WTC11 (cell line): ENCODE measurements around the gene ITPRID2. TPM values are rescaled to one million over a fixed set of nuclear protein-coding genes. Genes with fewer than 3 reads are reported as not detected.
A peak's percentile ranks its signal among the peaks of the same experiment; 100 is the strongest.

Source experiments
- CREM ChIP-seq: sonication (generic); formaldehyde crosslinking; IDR thresholded peaks from 2 replicates; pipeline ENCODE4 v1.8.1; 2022; ENCODE audit warnings: mild to moderate bottlenecking, missing genetic modification reagents, moderate library complexity
- ELF4 ChIP-seq: sonication (generic); formaldehyde crosslinking; IDR thresholded peaks from 2 replicates; pipeline ENCODE4 v1.8.1; 2022; ENCODE audit warnings: low read depth, mild to moderate bottlenecking, moderate library complexity, missing genetic modification reagents
- FOXJ3 ChIP-seq: sonication (generic); formaldehyde crosslinking; IDR thresholded peaks from 2 replicates; pipeline ENCODE4 v1.9.0; 2021; ENCODE audit warnings: missing genetic modification reagents, mild to moderate bottlenecking, borderline replicate concordance
- FOXP1 ChIP-seq: sonication (generic); formaldehyde crosslinking; IDR thresholded peaks from 2 replicates; pipeline ENCODE4 v1.8.0; 2022; ENCODE audit warnings: missing genetic modification reagents, mild to moderate bottlenecking, moderate library complexity, borderline replicate concordance
- HMGA2 ChIP-seq: fragments of 250-450 bp; sonication (Bioruptor Pico); IDR thresholded peaks from 2 replicates; pipeline ENCODE4 v1.4.0; 2021; ENCODE audit warnings: mild to moderate bottlenecking, moderate library complexity
- MXD4 ChIP-seq: fragments of 250-450 bp; sonication (Bioruptor Pico); IDR thresholded peaks from 2 replicates; pipeline ENCODE4 v1.8.0; 2021; ENCODE audit warnings: mild to moderate bottlenecking, moderate library complexity, borderline replicate concordance
- NR3C1 ChIP-seq: sonication (generic); formaldehyde crosslinking; conservative IDR thresholded peaks from 2 replicates; pipeline ENCODE4 v1.8.1; 2023; ENCODE audit warnings: low read depth, mild to moderate bottlenecking, missing genetic modification reagents
- OVOL2 ChIP-seq: fragments of 250-450 bp; sonication (Bioruptor Pico); IDR thresholded peaks from 2 replicates; pipeline ENCODE4 v1.9.0; 2021; ENCODE audit warnings: mild to moderate bottlenecking, borderline replicate concordance
- RELA ChIP-seq: sonication (generic); formaldehyde crosslinking; IDR thresholded peaks from 2 replicates; pipeline ENCODE4 v1.8.1; 2022; ENCODE audit warnings: missing genetic modification reagents, mild to moderate bottlenecking, borderline replicate concordance
- SP1 ChIP-seq: sonication (generic); formaldehyde crosslinking; conservative IDR thresholded peaks from 2 replicates; pipeline ENCODE4 v1.8.1; 2022; ENCODE audit warnings: missing genetic modification reagents
- TCF7 ChIP-seq: sonication (generic); formaldehyde crosslinking; IDR thresholded peaks from 2 replicates; pipeline ENCODE4 v1.8.0; 2022; ENCODE audit warnings: mild to moderate bottlenecking, low read depth, missing genetic modification reagents, moderate library complexity
- ZNF263 ChIP-seq: sonication (generic); formaldehyde crosslinking; IDR thresholded peaks from 2 replicates; pipeline ENCODE4 v1.8.1; 2022; ENCODE audit warnings: low read depth, mild to moderate bottlenecking, moderate library complexity, missing genetic modification reagents
- ZNF317 ChIP-seq: sonication (generic); formaldehyde crosslinking; IDR thresholded peaks from 2 replicates; pipeline ENCODE4 v1.8.1; 2023; ENCODE audit warnings: low read depth, mild to moderate bottlenecking, moderate library complexity, missing genetic modification reagents, borderline replicate concordance
- ZNF416 ChIP-seq: fragments of 250-450 bp; sonication (Bioruptor Pico); IDR thresholded peaks from 2 replicates; pipeline ENCODE4 v1.9.0; 2021; ENCODE audit warnings: mild to moderate bottlenecking, inconsistent platforms
- total RNA-seq: library from RNA; stranded (reverse); gene quantifications from 3 replicates; pipeline ENCODE4 v1.2.3, GENCODE V29; 2021
- TF ChIP-seq, protein P1 (sequence below): sonication (generic); formaldehyde crosslinking; IDR thresholded peaks from 2 replicates; pipeline ENCODE4 v1.8.0; 2022; ENCODE audit warnings: mild to moderate bottlenecking, missing genetic modification reagents
- TF ChIP-seq, protein P2 (sequence below): sonication (generic); formaldehyde crosslinking; IDR thresholded peaks from 2 replicates; pipeline ENCODE4 v1.8.1; 2022; ENCODE audit warnings: mild to moderate bottlenecking, moderate library complexity, missing genetic modification reagents
- TF ChIP-seq, protein P3 (sequence below): sonication (generic); formaldehyde crosslinking; IDR thresholded peaks from 2 replicates; pipeline ENCODE4 v1.8.1; 2023; ENCODE audit warnings: mild to moderate bottlenecking, moderate library complexity, missing genetic modification reagents
- TF ChIP-seq, protein P4 (sequence below): fragments of 250-450 bp; sonication (Bioruptor Pico); conservative IDR thresholded peaks from 2 replicates; pipeline ENCODE4 v1.9.0; 2021; ENCODE audit warnings: mild to moderate bottlenecking
- TF ChIP-seq, protein P5 (sequence below): sonication (generic); formaldehyde crosslinking; IDR thresholded peaks from 2 replicates; pipeline ENCODE4 v1.8.0; 2023; ENCODE audit warnings: missing genetic modification reagents
- TF ChIP-seq, protein P6 (sequence below): sonication (generic); formaldehyde crosslinking; IDR thresholded peaks from 2 replicates; pipeline ENCODE4 v1.8.0; 2022; ENCODE audit warnings: mild to moderate bottlenecking, missing genetic modification reagents
- TF ChIP-seq, protein P7 (sequence below): sonication (generic); formaldehyde crosslinking; IDR thresholded peaks from 2 replicates; pipeline ENCODE4 v1.8.0; 2022; ENCODE audit warnings: mild to moderate bottlenecking, missing genetic modification reagents
- TF ChIP-seq, protein P8 (sequence below): fragments of 200-600 bp; IDR thresholded peaks from 2 replicates; pipeline ENCODE4 v1.8.0; 2022; ENCODE audit warnings: antibody characterized with exemption
- TF ChIP-seq, protein P9 (sequence below): sonication (generic); formaldehyde crosslinking; IDR thresholded peaks from 2 replicates; pipeline ENCODE4 v1.8.1; 2023; ENCODE audit warnings: mild to moderate bottlenecking, missing genetic modification reagents, borderline replicate concordance

ITPRID2 gene
- total RNA-seq, 1 experiment from 2014 or later, result 19.4 TPM

DNA sequence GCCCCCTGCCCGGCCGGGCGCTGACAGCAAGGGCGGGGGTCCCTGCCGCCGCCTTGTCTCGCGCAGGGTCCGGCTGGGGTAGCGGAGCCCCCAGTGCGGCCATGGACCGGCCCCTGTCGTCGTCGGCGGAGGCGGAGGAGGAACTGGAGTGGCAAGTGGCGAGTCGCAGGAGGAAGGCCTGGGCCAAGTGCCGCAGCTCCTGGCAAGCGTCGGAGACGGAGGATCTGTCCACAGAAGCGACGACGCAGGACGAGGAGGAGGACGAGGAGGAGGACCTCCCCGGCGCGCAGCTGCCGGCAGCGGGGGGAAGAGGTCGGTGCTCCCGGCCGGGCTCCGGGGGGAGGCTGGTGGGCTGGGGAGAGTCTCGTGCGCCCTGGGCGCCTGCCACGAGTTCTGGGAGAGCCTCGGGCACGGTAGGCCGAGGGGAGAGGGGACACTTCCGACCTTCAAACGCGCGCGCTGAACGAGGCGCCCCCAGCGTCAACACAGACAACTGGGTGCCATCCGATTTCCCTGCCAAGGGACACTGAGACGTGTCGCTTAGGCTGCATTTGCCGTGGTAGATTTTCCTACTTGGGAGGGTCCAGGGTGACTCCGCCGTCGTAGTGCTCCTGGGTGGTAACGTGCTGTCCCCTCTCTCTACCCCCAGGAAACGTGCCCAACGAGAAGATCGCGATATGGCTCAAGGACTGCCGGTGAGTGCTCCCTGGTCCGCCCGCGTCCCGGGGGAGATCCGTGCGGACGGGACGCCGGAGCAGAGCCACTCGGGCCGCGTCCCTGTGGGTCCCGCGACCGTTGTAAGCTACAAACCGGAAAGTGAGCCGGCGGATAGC lies 652 bp downstream of the ITPRID2 start (continued):
- TF ChIP-seq, protein P1, sequence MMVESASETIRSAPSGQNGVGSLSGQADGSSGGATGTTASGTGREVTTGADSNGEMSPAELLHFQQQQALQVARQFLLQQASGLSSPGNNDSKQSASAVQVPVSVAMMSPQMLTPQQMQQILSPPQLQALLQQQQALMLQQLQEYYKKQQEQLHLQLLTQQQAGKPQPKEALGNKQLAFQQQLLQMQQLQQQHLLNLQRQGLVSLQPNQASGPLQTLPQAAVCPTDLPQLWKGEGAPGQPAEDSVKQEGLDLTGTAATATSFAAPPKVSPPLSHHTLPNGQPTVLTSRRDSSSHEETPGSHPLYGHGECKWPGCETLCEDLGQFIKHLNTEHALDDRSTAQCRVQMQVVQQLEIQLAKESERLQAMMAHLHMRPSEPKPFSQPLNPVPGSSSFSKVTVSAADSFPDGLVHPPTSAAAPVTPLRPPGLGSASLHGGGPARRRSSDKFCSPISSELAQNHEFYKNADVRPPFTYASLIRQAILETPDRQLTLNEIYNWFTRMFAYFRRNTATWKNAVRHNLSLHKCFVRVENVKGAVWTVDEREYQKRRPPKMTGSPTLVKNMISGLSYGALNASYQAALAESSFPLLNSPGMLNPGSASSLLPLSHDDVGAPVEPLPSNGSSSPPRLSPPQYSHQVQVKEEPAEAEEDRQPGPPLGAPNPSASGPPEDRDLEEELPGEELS, result 0 out of 2 replicates have a peak, but pooled peaks have one; percentile 82
- TF ChIP-seq RELA (peak; percentile 49; the same call in 1 of the 2 replicates), ZNF263 (peak; percentile 95), TCF7 (CRISPR knock-in tag) (no peak), FOXP1 (CRISPR knock-in tag) (peak; percentile 77), SP1 (CRISPR knock-in tag) (no peak), MXD4 (CRISPR knock-in tag) (no peak), ZNF317 (CRISPR knock-in tag) (no peak), CREM (CRISPR knock-in tag) (no peak; the same call in 1 of the 2 replicates), ELF4 (CRISPR knock-in tag) (peak; percentile 91; the same call in 1 of the 2 replicates), ZNF416 (CRISPR knock-in tag) (no peak), HMGA2 (CRISPR knock-in tag) (no peak), OVOL2 (CRISPR knock-in tag) (no peak), NR3C1 (CRISPR knock-in tag) (no peak), FOXJ3 (no peak)
- TF ChIP-seq, protein P2, sequence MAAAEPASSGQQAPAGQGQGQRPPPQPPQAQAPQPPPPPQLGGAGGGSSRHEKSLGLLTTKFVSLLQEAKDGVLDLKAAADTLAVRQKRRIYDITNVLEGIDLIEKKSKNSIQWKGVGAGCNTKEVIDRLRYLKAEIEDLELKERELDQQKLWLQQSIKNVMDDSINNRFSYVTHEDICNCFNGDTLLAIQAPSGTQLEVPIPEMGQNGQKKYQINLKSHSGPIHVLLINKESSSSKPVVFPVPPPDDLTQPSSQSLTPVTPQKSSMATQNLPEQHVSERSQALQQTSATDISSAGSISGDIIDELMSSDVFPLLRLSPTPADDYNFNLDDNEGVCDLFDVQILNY, result 0 out of 2 replicates have a peak, but pooled peaks have one; percentile 20
- TF ChIP-seq, protein P3, sequence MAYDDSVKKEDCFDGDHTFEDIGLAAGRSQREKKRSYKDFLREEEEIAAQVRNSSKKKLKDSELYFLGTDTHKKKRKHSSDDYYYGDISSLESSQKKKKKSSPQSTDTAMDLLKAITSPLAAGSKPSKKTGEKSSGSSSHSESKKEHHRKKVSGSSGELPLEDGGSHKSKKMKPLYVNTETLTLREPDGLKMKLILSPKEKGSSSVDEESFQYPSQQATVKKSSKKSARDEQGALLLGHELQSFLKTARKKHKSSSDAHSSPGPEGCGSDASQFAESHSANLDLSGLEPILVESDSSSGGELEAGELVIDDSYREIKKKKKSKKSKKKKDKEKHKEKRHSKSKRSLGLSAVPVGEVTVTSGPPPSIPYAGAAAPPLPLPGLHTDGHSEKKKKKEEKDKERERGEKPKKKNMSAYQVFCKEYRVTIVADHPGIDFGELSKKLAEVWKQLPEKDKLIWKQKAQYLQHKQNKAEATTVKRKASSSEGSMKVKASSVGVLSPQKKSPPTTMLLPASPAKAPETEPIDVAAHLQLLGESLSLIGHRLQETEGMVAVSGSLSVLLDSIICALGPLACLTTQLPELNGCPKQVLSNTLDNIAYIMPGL (CRISPR knock-in tag), result peak; percentile 88
- TF ChIP-seq, protein P4, sequence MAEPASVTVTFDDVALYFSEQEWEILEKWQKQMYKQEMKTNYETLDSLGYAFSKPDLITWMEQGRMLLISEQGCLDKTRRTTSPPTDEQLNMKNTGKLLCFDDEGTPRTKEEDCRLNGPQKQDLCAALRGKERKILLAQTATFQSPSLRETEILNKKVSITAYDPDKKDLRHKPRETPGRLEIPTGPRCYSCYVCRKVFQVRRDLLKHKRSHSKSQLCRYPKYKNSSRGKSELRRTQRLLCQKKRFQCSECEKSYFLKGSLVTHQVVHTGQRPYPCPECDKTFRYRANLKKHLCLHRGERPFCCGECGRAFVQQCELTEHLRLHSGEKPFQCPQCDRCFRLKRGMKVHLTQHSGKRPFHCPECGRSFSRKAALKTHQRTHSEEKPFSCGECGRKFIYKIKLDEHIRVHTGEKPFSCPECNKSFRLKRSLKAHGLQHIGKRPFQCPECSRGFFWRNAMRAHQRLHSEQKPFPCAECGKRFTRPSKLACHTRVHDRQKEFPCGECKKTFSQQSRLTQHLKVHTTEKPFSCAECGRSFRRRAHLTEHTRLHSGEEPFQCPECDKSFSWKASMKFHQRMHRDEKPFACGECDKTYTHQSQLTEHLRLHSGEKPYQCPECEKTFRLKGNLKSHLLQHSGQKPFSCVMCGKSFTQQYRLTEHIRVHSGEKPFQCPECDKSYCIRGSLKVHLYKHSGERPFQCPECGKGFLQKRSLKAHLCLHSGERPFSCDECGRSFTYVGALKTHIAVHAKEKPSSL (CRISPR knock-in tag), result no peak
- TF ChIP-seq, protein P5, sequence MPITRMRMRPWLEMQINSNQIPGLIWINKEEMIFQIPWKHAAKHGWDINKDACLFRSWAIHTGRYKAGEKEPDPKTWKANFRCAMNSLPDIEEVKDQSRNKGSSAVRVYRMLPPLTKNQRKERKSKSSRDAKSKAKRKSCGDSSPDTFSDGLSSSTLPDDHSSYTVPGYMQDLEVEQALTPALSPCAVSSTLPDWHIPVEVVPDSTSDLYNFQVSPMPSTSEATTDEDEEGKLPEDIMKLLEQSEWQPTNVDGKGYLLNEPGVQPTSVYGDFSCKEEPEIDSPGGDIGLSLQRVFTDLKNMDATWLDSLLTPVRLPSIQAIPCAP, result peak; percentile 19; the same call in 1 of the 2 replicates
- TF ChIP-seq, protein P6, sequence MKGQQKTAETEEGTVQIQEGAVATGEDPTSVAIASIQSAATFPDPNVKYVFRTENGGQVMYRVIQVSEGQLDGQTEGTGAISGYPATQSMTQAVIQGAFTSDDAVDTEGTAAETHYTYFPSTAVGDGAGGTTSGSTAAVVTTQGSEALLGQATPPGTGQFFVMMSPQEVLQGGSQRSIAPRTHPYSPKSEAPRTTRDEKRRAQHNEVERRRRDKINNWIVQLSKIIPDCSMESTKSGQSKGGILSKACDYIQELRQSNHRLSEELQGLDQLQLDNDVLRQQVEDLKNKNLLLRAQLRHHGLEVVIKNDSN (CRISPR knock-in tag), result 0 out of 2 replicates have a peak, but pooled peaks have one; percentile 56
- TF ChIP-seq, protein P7, sequence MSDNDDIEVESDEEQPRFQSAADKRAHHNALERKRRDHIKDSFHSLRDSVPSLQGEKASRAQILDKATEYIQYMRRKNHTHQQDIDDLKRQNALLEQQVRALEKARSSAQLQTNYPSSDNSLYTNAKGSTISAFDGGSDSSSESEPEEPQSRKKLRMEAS, result peak; percentile 68; the same call in 1 of the 2 replicates
- TF ChIP-seq, protein P8, sequence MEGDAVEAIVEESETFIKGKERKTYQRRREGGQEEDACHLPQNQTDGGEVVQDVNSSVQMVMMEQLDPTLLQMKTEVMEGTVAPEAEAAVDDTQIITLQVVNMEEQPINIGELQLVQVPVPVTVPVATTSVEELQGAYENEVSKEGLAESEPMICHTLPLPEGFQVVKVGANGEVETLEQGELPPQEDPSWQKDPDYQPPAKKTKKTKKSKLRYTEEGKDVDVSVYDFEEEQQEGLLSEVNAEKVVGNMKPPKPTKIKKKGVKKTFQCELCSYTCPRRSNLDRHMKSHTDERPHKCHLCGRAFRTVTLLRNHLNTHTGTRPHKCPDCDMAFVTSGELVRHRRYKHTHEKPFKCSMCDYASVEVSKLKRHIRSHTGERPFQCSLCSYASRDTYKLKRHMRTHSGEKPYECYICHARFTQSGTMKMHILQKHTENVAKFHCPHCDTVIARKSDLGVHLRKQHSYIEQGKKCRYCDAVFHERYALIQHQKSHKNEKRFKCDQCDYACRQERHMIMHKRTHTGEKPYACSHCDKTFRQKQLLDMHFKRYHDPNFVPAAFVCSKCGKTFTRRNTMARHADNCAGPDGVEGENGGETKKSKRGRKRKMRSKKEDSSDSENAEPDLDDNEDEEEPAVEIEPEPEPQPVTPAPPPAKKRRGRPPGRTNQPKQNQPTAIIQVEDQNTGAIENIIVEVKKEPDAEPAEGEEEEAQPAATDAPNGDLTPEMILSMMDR, result no peak
- TF ChIP-seq, protein P9, sequence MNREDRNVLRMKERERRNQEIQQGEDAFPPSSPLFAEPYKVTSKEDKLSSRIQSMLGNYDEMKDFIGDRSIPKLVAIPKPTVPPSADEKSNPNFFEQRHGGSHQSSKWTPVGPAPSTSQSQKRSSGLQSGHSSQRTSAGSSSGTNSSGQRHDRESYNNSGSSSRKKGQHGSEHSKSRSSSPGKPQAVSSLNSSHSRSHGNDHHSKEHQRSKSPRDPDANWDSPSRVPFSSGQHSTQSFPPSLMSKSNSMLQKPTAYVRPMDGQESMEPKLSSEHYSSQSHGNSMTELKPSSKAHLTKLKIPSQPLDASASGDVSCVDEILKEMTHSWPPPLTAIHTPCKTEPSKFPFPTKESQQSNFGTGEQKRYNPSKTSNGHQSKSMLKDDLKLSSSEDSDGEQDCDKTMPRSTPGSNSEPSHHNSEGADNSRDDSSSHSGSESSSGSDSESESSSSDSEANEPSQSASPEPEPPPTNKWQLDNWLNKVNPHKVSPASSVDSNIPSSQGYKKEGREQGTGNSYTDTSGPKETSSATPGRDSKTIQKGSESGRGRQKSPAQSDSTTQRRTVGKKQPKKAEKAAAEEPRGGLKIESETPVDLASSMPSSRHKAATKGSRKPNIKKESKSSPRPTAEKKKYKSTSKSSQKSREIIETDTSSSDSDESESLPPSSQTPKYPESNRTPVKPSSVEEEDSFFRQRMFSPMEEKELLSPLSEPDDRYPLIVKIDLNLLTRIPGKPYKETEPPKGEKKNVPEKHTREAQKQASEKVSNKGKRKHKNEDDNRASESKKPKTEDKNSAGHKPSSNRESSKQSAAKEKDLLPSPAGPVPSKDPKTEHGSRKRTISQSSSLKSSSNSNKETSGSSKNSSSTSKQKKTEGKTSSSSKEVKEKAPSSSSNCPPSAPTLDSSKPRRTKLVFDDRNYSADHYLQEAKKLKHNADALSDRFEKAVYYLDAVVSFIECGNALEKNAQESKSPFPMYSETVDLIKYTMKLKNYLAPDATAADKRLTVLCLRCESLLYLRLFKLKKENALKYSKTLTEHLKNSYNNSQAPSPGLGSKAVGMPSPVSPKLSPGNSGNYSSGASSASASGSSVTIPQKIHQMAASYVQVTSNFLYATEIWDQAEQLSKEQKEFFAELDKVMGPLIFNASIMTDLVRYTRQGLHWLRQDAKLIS (CRISPR knock-in tag), result no peak
